ENCODE data around the gene PRKN.

Gene PRKN

GRCh38 chr6:161369339-161369738, 1358.2 kb downstream of the PRKN start:
- no peaks in the 10 kb centered on the region for H3K36me3 ChIP-seq (ENCODE audit: insufficient read depth, low read length)
- no peak overlapping the region for H3K27ac ChIP-seq (ENCODE audit: low read depth, low read length)
- no peaks in the 10 kb centered on the region for H3K27me3 ChIP-seq (ENCODE audit: control insufficient read depth in 1 of 2, insufficient read depth in 2 of 2, low read length in 2 of 2)
- no peak overlapping the region for H3K4me3 ChIP-seq (ENCODE audit: low read depth in 1 of 2, low read length in 2 of 2)
- H3K9ac ChIP-seq (ENCODE audit: low read length): no peak overlapping the region
- H3K9me3 ChIP-seq (ENCODE audit: low read length): no peaks in the 10 kb centered on the region
- no peaks in the 10 kb centered on the region for H3K4me1 ChIP-seq (ENCODE audit: insufficient read depth, low read length)

GRCh38 chr6:161368514-161368913, 1359.1 kb downstream of the PRKN start:
- Histone ChIP-seq H3K4me3 (ENCODE audit: low read depth in 1 of 2, low read length in 2 of 2) (no peak overlapping the region), H3K27ac (ENCODE audit: low read depth, low read length) (no peak overlapping the region), H3K4me1 (ENCODE audit: insufficient read depth, low read length) (no peaks in the 10 kb centered on the region), H3K9ac (ENCODE audit: low read length) (no peak overlapping the region), H3K9me3 (ENCODE audit: low read length) (no peaks in the 10 kb centered on the region), H3K36me3 (ENCODE audit: insufficient read depth, low read length) (no peaks in the 10 kb centered on the region), H3K27me3 (ENCODE audit: control insufficient read depth in 1 of 2, insufficient read depth in 2 of 2, low read length in 2 of 2) (no peaks in the 10 kb centered on the region)

- Histone ChIP-seq H3K9ac (ENCODE audit: low read length) (no peak overlapping the region), H3K4me3 (ENCODE audit: low read depth in 1 of 2, low read length in 2 of 2) (no peak overlapping the region), H3K27me3 (ENCODE audit: control insufficient read depth in 1 of 2, insufficient read depth in 2 of 2, low read length in 2 of 2) (no peaks in the 10 kb centered on the region), H3K9me3 (ENCODE audit: low read length) (no peaks in the 10 kb centered on the region), H3K27ac (ENCODE audit: low read depth, low read length) (no peak overlapping the region), H3K36me3 (ENCODE audit: insufficient read depth, low read length) (no peaks in the 10 kb centered on the region), H3K4me1 (ENCODE audit: insufficient read depth, low read length) (no peaks in the 10 kb centered on the region)
Measured at GRCh38 chr6:161367472-161367871, 1360.1 kb downstream of the PRKN start.

GRCh38 chr6:161366301-161366923, 1361.2 kb downstream of the PRKN start:
- Histone ChIP-seq H3K9me3 (ENCODE audit: low read length) (no peaks in the 10 kb centered on the region), H3K4me3 (ENCODE audit: low read depth in 1 of 2, low read length in 2 of 2) (no peak overlapping the region), H3K36me3 (ENCODE audit: insufficient read depth, low read length) (no peaks in the 10 kb centered on the region), H3K4me1 (ENCODE audit: insufficient read depth, low read length) (no peaks in the 10 kb centered on the region), H3K27me3 (ENCODE audit: control insufficient read depth in 1 of 2, insufficient read depth in 2 of 2, low read length in 2 of 2) (no peaks in the 10 kb centered on the region), H3K9ac (ENCODE audit: low read length) (no peak overlapping the region), H3K27ac (ENCODE audit: low read depth, low read length) (no peak overlapping the region)

- Histone ChIP-seq H3K4me1 (ENCODE audit: insufficient read depth, low read length) (no peaks in the 10 kb centered on the region), H3K4me3 (ENCODE audit: low read depth in 1 of 2, low read length in 2 of 2) (no peak overlapping the region), H3K36me3 (ENCODE audit: insufficient read depth, low read length) (no peaks in the 10 kb centered on the region), H3K9me3 (ENCODE audit: low read length) (no peaks in the 10 kb centered on the region), H3K27ac (ENCODE audit: low read depth, low read length) (no peak overlapping the region), H3K9ac (ENCODE audit: low read length) (no peak overlapping the region), H3K27me3 (ENCODE audit: control insufficient read depth in 1 of 2, insufficient read depth in 2 of 2, low read length in 2 of 2) (no peaks in the 10 kb centered on the region)
Measured at GRCh38 chr6:161365633-161366032, 1361.9 kb downstream of the PRKN start.

GRCh38 chr6:161363286-161363685, 1364.3 kb downstream of the PRKN start:
- H3K36me3 ChIP-seq (ENCODE audit: insufficient read depth, low read length): no peaks in the 10 kb centered on the region
- H3K4me3 ChIP-seq (ENCODE audit: low read depth in 1 of 2, low read length in 2 of 2): no peak overlapping the region
- H3K9ac ChIP-seq (ENCODE audit: low read length): no peak overlapping the region
- H3K4me1 ChIP-seq (ENCODE audit: insufficient read depth, low read length): no peaks in the 10 kb centered on the region
- H3K9me3 ChIP-seq (ENCODE audit: low read length): no peaks in the 10 kb centered on the region
- H3K27me3 ChIP-seq (ENCODE audit: control insufficient read depth in 1 of 2, insufficient read depth in 2 of 2, low read length in 2 of 2): no peaks in the 10 kb centered on the region
- H3K27ac ChIP-seq (ENCODE audit: low read depth, low read length): no peak overlapping the region

GRCh38 chr6:161362266-161362665, 1365.3 kb downstream of the PRKN start:
- Histone ChIP-seq H3K4me3 (ENCODE audit: low read depth in 1 of 2, low read length in 2 of 2) (no peak overlapping the region), H3K27me3 (ENCODE audit: control insufficient read depth in 1 of 2, insufficient read depth in 2 of 2, low read length in 2 of 2) (no peaks in the 10 kb centered on the region), H3K4me1 (ENCODE audit: insufficient read depth, low read length) (no peaks in the 10 kb centered on the region), H3K36me3 (ENCODE audit: insufficient read depth, low read length) (no peaks in the 10 kb centered on the region), H3K9me3 (ENCODE audit: low read length) (no peaks in the 10 kb centered on the region), H3K9ac (ENCODE audit: low read length) (no peak overlapping the region), H3K27ac (ENCODE audit: low read depth, low read length) (no peak overlapping the region)

GRCh38 chr6:161361529-161361928, 1366.0 kb downstream of the PRKN start:
- H3K4me3 ChIP-seq (ENCODE audit: low read depth in 1 of 2, low read length in 2 of 2): no peak overlapping the region
- no peaks in the 10 kb centered on the region for H3K4me1 ChIP-seq (ENCODE audit: insufficient read depth, low read length)
- no peak overlapping the region for H3K9ac ChIP-seq (ENCODE audit: low read length)
- no peaks in the 10 kb centered on the region for H3K9me3 ChIP-seq (ENCODE audit: low read length)
- no peak overlapping the region for H3K27ac ChIP-seq (ENCODE audit: low read depth, low read length)
- H3K36me3 ChIP-seq (ENCODE audit: insufficient read depth, low read length): no peaks in the 10 kb centered on the region
- no peaks in the 10 kb centered on the region for H3K27me3 ChIP-seq (ENCODE audit: control insufficient read depth in 1 of 2, insufficient read depth in 2 of 2, low read length in 2 of 2)

- Histone ChIP-seq H3K9me3 (ENCODE audit: low read length) (no peaks in the 10 kb centered on the region), H3K4me3 (ENCODE audit: low read depth in 1 of 2, low read length in 2 of 2) (no peak overlapping the region), H3K36me3 (ENCODE audit: insufficient read depth, low read length) (no peaks in the 10 kb centered on the region), H3K27ac (ENCODE audit: low read depth, low read length) (no peak overlapping the region), H3K9ac (ENCODE audit: low read length) (no peak overlapping the region), H3K4me1 (ENCODE audit: insufficient read depth, low read length) (no peaks in the 10 kb centered on the region), H3K27me3 (ENCODE audit: control insufficient read depth in 1 of 2, insufficient read depth in 2 of 2, low read length in 2 of 2) (no peaks in the 10 kb centered on the region)
Measured at GRCh38 chr6:161360520-161360919, 1367.0 kb downstream of the PRKN start.

GRCh38 chr6:161359618-161359945, 1368.0 kb downstream of the PRKN start:
- Histone ChIP-seq H3K9me3 (ENCODE audit: low read length) (no peaks in the 10 kb centered on the region), H3K27me3 (ENCODE audit: control insufficient read depth in 1 of 2, insufficient read depth in 2 of 2, low read length in 2 of 2) (no peaks in the 10 kb centered on the region), H3K4me3 (ENCODE audit: low read depth in 1 of 2, low read length in 2 of 2) (no peak overlapping the region), H3K27ac (ENCODE audit: low read depth, low read length) (no peak overlapping the region), H3K36me3 (ENCODE audit: insufficient read depth, low read length) (no peaks in the 10 kb centered on the region), H3K9ac (ENCODE audit: low read length) (no peak overlapping the region), H3K4me1 (ENCODE audit: insufficient read depth, low read length) (no peaks in the 10 kb centered on the region)

- H3K27me3 ChIP-seq (ENCODE audit: control insufficient read depth in 1 of 2, insufficient read depth in 2 of 2, low read length in 2 of 2): no peaks in the 10 kb centered on the region
- no peak overlapping the region for H3K27ac ChIP-seq (ENCODE audit: low read depth, low read length)
- no peak overlapping the region for H3K9ac ChIP-seq (ENCODE audit: low read length)
- no peaks in the 10 kb centered on the region for H3K4me1 ChIP-seq (ENCODE audit: insufficient read depth, low read length)
- no peaks in the 10 kb centered on the region for H3K9me3 ChIP-seq (ENCODE audit: low read length)
- no peaks in the 10 kb centered on the region for H3K36me3 ChIP-seq (ENCODE audit: insufficient read depth, low read length)
- no peak overlapping the region for H3K4me3 ChIP-seq (ENCODE audit: low read depth in 1 of 2, low read length in 2 of 2)
Measured at GRCh38 chr6:161356167-161356854, 1371.3 kb downstream of the PRKN start.

- H3K36me3 ChIP-seq (ENCODE audit: insufficient read depth, low read length): no peaks in the 10 kb centered on the region
- no peak overlapping the region for H3K4me3 ChIP-seq (ENCODE audit: low read depth in 1 of 2, low read length in 2 of 2)
- H3K9me3 ChIP-seq (ENCODE audit: low read length): no peaks in the 10 kb centered on the region
- no peaks in the 10 kb centered on the region for H3K27me3 ChIP-seq (ENCODE audit: control insufficient read depth in 1 of 2, insufficient read depth in 2 of 2, low read length in 2 of 2)
- no peak overlapping the region for H3K9ac ChIP-seq (ENCODE audit: low read length)
- H3K27ac ChIP-seq (ENCODE audit: low read depth, low read length): no peak overlapping the region
- H3K4me1 ChIP-seq (ENCODE audit: insufficient read depth, low read length): no peaks in the 10 kb centered on the region
Measured at GRCh38 chr6:161355696-161356095, 1371.9 kb downstream of the PRKN start.
